H1 (cell line): ENCODE results near the gene MRTFA.

Source experiments
- CBX5 ChIP-seq: fragments of 300-800, 300-1000 bp; sonication (generic); IDR thresholded peaks from 2 replicates; pipeline ENCODE4 v1.7.1; 2016; ENCODE audit warnings: antibody characterized with exemption, low read length, low read depth
- EZH2 ChIP-seq: fragments of 200-600 bp; sonication (generic); IDR thresholded peaks from 2 replicates; pipeline ENCODE4 v1.7.1; 2012; ENCODE audit warnings: low read depth, mild to moderate bottlenecking, moderate library complexity, low read length, inconsistent platforms; ENCODE audit not compliant: severe bottlenecking
- POLR2A ChIP-seq, 2 experiments: IDR thresholded peaks; 1 replicate in 1 of 2; 2 replicates in 1 of 2; pipeline ENCODE4 v1.6.1; 2011; ENCODE audit warnings: low read depth in 2 of 2, low read length in 2 of 2, mild to moderate bottlenecking in 2 of 2; ENCODE audit errors: control extremely low read depth in 1 of 2
- RAD21 ChIP-seq, 2 experiments: IDR thresholded peaks in 1 of 2; conservative IDR thresholded peaks in 1 of 2; 2 replicates each; pipeline ENCODE4 v1.6.1; 2011; ENCODE audit warnings: low read depth in 2 of 2, low read length in 2 of 2, improper control_type of control experiment in 1 of 2, inconsistent platforms in 1 of 2, mild to moderate bottlenecking in 1 of 2, moderate library complexity in 1 of 2
- RNF2 ChIP-seq: fragments of 200-900, 300-1000 bp; sonication (generic); IDR thresholded peaks from 2 replicates; pipeline ENCODE4 v1.7.1; 2016; ENCODE audit warnings: borderline replicate concordance, low read depth, mild to moderate bottlenecking, antibody characterized with exemption, low read length; ENCODE audit not compliant: poor library complexity, severe bottlenecking; ENCODE audit errors: missing control alignments
- SP1 ChIP-seq: IDR thresholded peaks from 2 replicates; pipeline ENCODE4 v1.6.1; 2011; ENCODE audit warnings: low read depth, low read length
- TAF1 ChIP-seq: IDR thresholded peaks from 2 replicates; pipeline ENCODE4 v1.6.1; 2011; ENCODE audit warnings: mild to moderate bottlenecking, low read depth, low read length
- TBP ChIP-seq: IDR thresholded peaks from 2 replicates; pipeline ENCODE4 v1.6.1; 2011; ENCODE audit warnings: low read depth, low read length, improper control_type of control experiment
- YY1 ChIP-seq: IDR thresholded peaks from 2 replicates; pipeline ENCODE4 v1.6.1; 2011; ENCODE audit warnings: low read depth, mild to moderate bottlenecking, low read length
- TF ChIP-seq, protein P1 (sequence below), 3 experiments: IDR thresholded peaks; 1 replicate in 2 of 3; 2 replicates in 1 of 3; pipeline versions ENCODE4 v1.5.1 to v1.6.1; 2011; ENCODE audit warnings: low read length in 3 of 3, mild to moderate bottlenecking in 3 of 3, inconsistent platforms in 2 of 3, low read depth in 1 of 3, moderate library complexity in 1 of 3; ENCODE audit not compliant: insufficient read depth in 1 of 3; ENCODE audit errors: control extremely low read depth in 1 of 3
- TF ChIP-seq, protein P2 (sequence below): IDR thresholded peaks from 2 replicates; pipeline ENCODE4 v1.6.1; 2011; ENCODE audit warnings: low read length, improper control_type of control experiment
- TF ChIP-seq, protein P3 (sequence below): IDR thresholded peaks from 2 replicates; pipeline ENCODE4 v1.6.1; 2012; ENCODE audit warnings: inconsistent platforms

DNA sequence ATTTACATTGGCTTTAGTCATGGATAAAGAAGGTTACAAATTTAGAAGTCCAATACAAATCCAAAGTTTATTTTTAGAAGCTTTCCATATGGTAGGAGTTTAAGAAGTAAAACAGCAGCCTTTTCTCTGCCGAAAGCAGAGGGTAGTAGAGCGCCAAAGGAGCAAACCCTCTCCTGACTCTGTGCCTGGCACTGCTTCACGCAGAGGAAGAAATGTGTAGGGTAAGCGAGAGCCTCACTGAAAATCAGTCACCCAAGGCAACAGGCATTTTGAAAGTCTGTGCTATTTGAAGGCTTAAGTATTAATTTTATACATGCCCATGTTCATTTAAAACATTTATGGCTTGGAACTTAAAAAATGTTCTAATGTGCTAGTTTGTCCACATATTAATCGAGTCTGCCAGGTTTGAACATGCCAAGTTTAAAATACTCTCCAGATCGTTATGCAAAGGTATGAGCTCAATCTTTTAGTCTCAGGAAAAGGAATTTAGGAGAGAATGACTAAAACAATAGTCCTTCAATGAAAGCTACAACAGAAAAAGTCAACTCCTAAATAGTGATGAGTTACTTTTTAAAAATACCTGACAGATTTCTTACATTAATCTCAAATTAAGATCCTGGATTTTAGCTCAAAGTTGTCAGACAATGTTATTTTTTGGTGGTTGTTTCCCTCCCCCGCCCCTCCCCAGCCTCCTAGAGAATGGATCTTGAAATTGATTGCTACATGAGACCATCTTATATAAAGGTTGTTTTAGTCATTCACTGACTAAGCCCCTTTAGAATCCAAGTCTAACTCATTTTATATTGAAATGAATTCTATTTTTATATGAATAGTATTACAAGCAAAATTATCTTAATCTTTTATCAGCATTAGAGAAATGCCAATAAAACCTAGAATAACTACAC is 38.7 kb downstream of the MRTFA start:
- TF ChIP-seq, protein P1, sequence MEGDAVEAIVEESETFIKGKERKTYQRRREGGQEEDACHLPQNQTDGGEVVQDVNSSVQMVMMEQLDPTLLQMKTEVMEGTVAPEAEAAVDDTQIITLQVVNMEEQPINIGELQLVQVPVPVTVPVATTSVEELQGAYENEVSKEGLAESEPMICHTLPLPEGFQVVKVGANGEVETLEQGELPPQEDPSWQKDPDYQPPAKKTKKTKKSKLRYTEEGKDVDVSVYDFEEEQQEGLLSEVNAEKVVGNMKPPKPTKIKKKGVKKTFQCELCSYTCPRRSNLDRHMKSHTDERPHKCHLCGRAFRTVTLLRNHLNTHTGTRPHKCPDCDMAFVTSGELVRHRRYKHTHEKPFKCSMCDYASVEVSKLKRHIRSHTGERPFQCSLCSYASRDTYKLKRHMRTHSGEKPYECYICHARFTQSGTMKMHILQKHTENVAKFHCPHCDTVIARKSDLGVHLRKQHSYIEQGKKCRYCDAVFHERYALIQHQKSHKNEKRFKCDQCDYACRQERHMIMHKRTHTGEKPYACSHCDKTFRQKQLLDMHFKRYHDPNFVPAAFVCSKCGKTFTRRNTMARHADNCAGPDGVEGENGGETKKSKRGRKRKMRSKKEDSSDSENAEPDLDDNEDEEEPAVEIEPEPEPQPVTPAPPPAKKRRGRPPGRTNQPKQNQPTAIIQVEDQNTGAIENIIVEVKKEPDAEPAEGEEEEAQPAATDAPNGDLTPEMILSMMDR (IDR thresholded peaks at IDR 0.05; ENCODE audit: control extremely low read depth in 1 of 3, insufficient read depth in 1 of 3, low read depth in 1 of 3, low read length in 3 of 3): no peak
- TF ChIP-seq POLR2A (IDR thresholded peaks at IDR 0.05; ENCODE audit: control extremely low read depth in 1 of 2, low read depth in 2 of 2, low read length in 2 of 2) (no peak), YY1 (no peak), TAF1 (no peak), RAD21 (IDR thresholded peaks at IDR 0.05 in 1 of 2, conservative IDR thresholded peaks at IDR 0.05 in 1 of 2; ENCODE audit: low read depth in 2 of 2, low read length in 2 of 2) (no peak), SP1 (no peak), CBX5 (no peak), EZH2 (no peak), TBP (no peak), RNF2 (no peak)
- TF ChIP-seq, protein P2, sequence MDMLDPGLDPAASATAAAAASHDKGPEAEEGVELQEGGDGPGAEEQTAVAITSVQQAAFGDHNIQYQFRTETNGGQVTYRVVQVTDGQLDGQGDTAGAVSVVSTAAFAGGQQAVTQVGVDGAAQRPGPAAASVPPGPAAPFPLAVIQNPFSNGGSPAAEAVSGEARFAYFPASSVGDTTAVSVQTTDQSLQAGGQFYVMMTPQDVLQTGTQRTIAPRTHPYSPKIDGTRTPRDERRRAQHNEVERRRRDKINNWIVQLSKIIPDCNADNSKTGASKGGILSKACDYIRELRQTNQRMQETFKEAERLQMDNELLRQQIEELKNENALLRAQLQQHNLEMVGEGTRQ: no peak
- TF ChIP-seq, protein P3, sequence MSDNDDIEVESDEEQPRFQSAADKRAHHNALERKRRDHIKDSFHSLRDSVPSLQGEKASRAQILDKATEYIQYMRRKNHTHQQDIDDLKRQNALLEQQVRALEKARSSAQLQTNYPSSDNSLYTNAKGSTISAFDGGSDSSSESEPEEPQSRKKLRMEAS: no peak
